ENCODE results near the gene MAP3K12. TPM values are rescaled to one million over a fixed set of nuclear protein-coding genes. Genes with fewer than 3 reads are reported as not detected.

The MAP3K12 gene
- total and polyA plus RNA-seq, 5 experiments from 2014 or later, result 2.4 to 23.8 (median 3.9) TPM

DNA sequence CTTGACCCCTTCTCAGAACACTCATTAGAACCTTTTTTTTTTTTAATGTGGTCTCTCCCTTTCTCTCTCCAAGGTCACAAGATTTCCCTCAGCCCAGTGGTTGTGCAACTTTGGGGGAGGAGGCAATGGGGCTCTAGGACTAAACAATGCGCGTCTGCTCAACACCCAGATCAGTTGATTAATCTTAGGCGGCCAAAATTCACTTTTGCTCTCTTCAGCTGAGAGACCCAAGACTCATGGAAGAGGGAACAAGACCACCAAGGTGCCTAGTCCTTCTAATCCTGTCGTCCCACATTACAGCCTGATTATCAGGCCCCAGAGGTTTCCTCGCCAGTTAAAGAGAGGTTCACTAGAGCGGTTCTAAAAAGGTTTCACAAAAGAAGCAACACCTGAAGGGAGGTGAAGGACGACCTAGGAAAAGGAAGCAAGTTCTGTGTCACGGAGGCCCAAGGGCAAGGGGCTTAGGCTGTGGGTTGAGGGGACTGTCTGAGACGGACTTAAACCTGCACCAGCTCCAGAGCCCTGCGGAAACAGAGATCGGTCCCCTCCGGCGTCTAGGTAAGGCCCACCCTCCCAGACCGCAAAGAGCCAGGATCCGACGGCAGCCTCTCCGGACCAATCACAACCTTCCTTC is 1.0 kb upstream of the MAP3K12 start:
- ATAC-seq, result no peak
- H3K4me3 Mint-ChIP-seq, result peak overlapping the region; percentile 89 to 96 (median 94)

DNA sequence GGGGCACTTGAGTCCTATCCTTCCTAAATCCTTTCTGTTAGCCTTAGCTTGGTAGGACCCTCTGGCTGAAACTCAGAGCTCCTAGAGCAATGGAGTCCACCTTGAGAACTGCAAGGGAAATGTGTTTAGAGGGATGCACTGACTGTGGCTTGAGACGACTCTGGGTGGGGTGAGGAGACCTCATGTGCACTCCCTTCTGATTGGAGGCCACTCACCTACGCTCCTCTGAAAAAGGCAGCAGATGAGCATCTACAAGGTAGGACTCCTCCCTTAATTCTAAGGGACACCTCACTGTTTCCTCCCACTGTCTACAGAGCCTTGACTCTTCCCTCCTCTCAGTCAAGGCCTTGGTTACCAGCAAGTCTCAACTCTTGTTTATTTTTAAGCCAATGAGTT is 1.0 kb downstream of the MAP3K12 start:
- no peaks in the 10 kb centered on the region for H3K27me3 Mint-ChIP-seq
- H3K27ac Mint-ChIP-seq, result peak overlapping the region; percentile 50 to 97 (median 82)
- POLR2A ChIA-PET, result interaction anchor here (0.6 to 1.4 kb wide), 5 partner anchors 10 to 382 kb away, joined by 3 to 6 read pairs (median 3); partner anchors contain the start of gene PFDN5
- H3K4me1 Mint-ChIP-seq, result peaks cover 31 to 66% (median 56%) of the 10 kb centered on the region in 4 donors
- peak overlapping the region; percentile 73 to 94 (median 91) for H3K4me3 Mint-ChIP-seq
- no peak for ATAC-seq
- DNase-seq, result no peak
- no peaks in the 10 kb centered on the region for H3K9me3 Mint-ChIP-seq
- no peaks in the 10 kb centered on the region for H3K36me3 Mint-ChIP-seq

More for the DNA sequence above, 1.0 kb upstream of the MAP3K12 start:
- H3K27me3 Mint-ChIP-seq, result no peaks in the 10 kb centered on the region
- peaks cover 0 to 12% (median 1%) of the 10 kb centered on the region in 3 donors for H3K36me3 Mint-ChIP-seq
- peak overlapping the region; percentile 90 to 99 (median 97) for H3K27ac Mint-ChIP-seq
- DNase-seq, result no peak
- H3K9me3 Mint-ChIP-seq, result no peaks in the 10 kb centered on the region
- peaks cover 22 to 59% (median 44%) of the 10 kb centered on the region in 4 donors for H3K4me1 Mint-ChIP-seq
- POLR2A ChIA-PET, result interaction anchor here (0.6 to 4.2 kb wide), 30 partner anchors 9 to 780 kb away, joined by 3 to 48 read pairs (median 7); partner anchors contain the start of genes AAAS, ATP5MC2, CBX5 and CSAD

DNA sequence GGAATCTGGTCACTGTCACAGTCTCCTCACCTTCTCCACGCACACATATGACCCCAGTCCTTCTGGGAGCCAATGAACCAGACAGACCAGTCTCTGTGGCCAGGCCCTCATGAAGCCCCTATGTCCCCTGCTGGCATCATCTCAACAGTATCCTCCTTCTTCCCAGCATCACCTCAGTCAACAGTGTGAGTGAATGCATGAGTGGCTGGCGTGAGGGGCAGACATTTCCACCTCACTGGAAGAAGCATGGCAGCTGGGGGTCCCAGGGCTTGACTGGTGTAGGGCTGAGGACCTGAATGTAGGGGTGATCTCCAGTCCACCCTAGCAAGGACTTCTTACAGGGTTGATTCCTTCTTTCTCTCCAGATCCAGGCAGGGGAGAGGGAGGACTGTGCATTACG is 1.8 kb downstream of the MAP3K12 start:
- peaks cover 33 to 68% (median 59%) of the 10 kb centered on the region in 4 donors for H3K4me1 Mint-ChIP-seq
- no peaks in the 10 kb centered on the region for H3K36me3 Mint-ChIP-seq
- ATAC-seq, result no peak
- no peaks in the 10 kb centered on the region for H3K27me3 Mint-ChIP-seq
- H3K27ac Mint-ChIP-seq, result peak overlapping the region in 7 of 10 donors; percentile 50 to 97 (median 72)
- H3K9me3 Mint-ChIP-seq, result no peaks in the 10 kb centered on the region
- no peak for DNase-seq
- peak overlapping the region in 8 of 10 donors; percentile 39 to 94 (median 82) for H3K4me3 Mint-ChIP-seq
- POLR2A ChIA-PET, result interaction anchor here (0.8 kb wide), 1 partner anchor 9 kb away, joined by 3 read pairs; no protein-coding TSS in a partner anchor

DNA sequence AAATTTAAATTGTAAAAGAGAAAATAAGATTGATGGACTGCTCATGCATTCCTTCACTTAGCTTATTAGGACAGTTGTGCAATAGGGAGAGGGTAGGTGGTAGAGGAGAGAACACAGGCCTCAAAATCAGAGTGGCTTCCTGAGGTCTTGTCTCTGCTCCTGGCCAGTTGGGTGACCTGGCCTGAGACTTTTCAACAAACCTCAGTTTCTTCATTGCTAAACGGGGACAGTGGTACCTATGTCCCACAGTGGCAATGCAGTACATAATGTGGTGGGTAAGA is 2.6 kb downstream of the MAP3K12 start:
- no peaks in the 10 kb centered on the region for H3K36me3 Mint-ChIP-seq

GRCh38 chr12:53495903-53496751 is 3.1 kb downstream of the MAP3K12 start:
- Mint-ChIP-seq H3K27ac (peak overlapping the region in 6 of 10 donors; percentile 10 to 56 (median 22)), H3K4me1 (peaks cover 33 to 65% (median 55%) of the 10 kb centered on the region in 4 donors), H3K4me3 (peak overlapping the region in 2 of 10 donors; percentile 6 to 70), H3K36me3 (no peaks in the 10 kb centered on the region), H3K9me3 (no peaks in the 10 kb centered on the region), H3K27me3 (no peaks in the 10 kb centered on the region)
- no peak for ATAC-seq
- POLR2A ChIA-PET, result interaction anchor here (0.6 kb wide), 1 partner anchor 70 kb away, joined by 3 read pairs; no protein-coding TSS in a partner anchor
- DNase-seq, result no peak

More for the DNA sequence above, 2.6 kb downstream of the MAP3K12 start:
- no peak overlapping the region for H3K4me3 Mint-ChIP-seq
- H3K27me3 Mint-ChIP-seq, result no peaks in the 10 kb centered on the region
- H3K9me3 Mint-ChIP-seq, result no peaks in the 10 kb centered on the region
- no peak for ATAC-seq
- POLR2A ChIA-PET, result interaction anchor here (0.6 kb wide), 1 partner anchor 70 kb away, joined by 3 read pairs; no protein-coding TSS in a partner anchor
- H3K27ac Mint-ChIP-seq, result peak overlapping the region in 1 of 10 donors; percentile 29
- DNase-seq, result no peak
- peaks cover 33 to 67% (median 58%) of the 10 kb centered on the region in 4 donors for H3K4me1 Mint-ChIP-seq

- H3K36me3 Mint-ChIP-seq, result no peaks in the 10 kb centered on the region
- ATAC-seq (no peak), DNase-seq (no peak)
- peak overlapping the region; percentile 86 to 99 (median 95) for H3K27ac Mint-ChIP-seq
- POLR2A ChIA-PET, result interaction anchor here (0.6 to 1.7 kb wide), 11 partner anchors 8 to 786 kb away, joined by 3 to 8 read pairs (median 4); partner anchors contain the start of genes CBX5, HNRNPA1, MYG1 and NPFF
- H3K9me3 Mint-ChIP-seq, result no peaks in the 10 kb centered on the region
- H3K4me1 Mint-ChIP-seq, result peaks cover 24 to 59% (median 42%) of the 10 kb centered on the region in 4 donors
- H3K4me3 Mint-ChIP-seq, result peak overlapping the region; percentile 89 to 98 (median 92)
- H3K27me3 Mint-ChIP-seq, result no peaks in the 10 kb centered on the region
Observed at GRCh38 chr12:53493610-53494391, 5.5 kb downstream of the MAP3K12 start.

DNA sequence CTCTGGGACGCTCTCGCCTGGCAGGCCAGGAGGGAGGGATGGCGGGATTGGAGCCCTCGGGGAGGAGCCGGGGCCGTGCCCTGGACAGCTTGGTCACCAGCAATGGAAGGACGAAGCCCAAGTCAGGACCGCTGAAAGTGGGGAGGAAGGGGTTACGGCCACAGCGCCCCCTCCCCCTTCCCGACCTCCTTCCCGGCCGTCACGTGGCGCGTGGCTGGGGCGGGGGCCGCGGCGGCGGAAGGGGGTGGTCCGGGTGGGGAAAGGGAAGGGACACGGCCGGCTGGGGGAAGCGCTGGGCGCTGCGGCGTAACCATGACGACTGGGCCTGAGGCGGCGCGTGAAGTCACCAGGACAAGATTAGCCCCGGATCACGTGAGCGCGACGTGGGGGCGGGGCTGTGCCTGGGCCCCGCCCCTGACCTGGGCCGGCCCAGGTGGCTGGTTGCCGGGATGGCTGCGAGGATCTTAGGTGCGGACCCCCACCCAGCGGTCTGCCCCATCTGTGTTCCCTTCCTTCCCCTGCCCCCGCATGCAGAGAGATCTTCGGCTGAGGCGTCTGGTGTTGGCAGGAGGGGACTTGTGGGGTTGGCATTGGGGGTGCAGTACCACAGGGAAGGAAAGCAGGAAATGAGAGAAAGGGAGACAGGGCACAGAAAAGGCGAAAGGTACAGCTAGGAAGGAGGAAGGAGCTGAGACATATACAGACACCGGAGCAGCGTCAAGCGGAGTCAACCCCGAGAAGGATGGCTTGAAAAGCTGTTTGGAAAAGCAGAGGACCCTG is 6.2 kb downstream of the MAP3K12 start:
- H3K36me3 Mint-ChIP-seq, result no peaks in the 10 kb centered on the region
- ATAC-seq (peak; percentile 86 to 92), DNase-seq (peak; percentile 73 to 93 (median 82))
- H3K4me3 Mint-ChIP-seq, result peak overlapping the region; percentile 89 to 98 (median 92)
- no peaks in the 10 kb centered on the region for H3K9me3 Mint-ChIP-seq
- peak overlapping the region; percentile 86 to 99 (median 95) for H3K27ac Mint-ChIP-seq
- H3K4me1 Mint-ChIP-seq, result peaks cover 20 to 54% (median 37%) of the 10 kb centered on the region in 4 donors
- no peaks in the 10 kb centered on the region for H3K27me3 Mint-ChIP-seq
- POLR2A ChIA-PET, result interaction anchor here (0.6 to 5.6 kb wide), 11 partner anchors 8 to 787 kb away, joined by 3 to 48 read pairs (median 4); partner anchors contain the start of genes CBX5, HNRNPA1, MAP3K12 and MYG1

DNA sequence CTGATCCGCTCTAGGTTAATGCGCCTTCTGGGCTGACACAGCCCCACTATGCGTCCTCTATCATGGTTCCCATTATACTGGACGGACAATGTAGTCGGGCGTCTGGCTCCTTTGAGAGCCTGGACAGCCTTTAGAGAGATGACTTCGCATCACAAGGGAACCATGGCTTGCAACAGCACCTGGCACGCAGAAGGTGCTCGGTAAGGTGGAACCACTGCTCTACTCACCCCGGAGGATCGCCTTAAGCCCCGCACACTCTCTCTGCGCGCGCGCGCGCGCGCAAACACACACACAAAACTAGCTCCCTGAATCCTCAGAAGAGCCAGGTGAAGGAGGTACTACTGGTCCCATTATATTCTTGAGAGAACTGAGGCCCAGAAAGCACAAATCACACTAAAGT is 7.1 kb downstream of the MAP3K12 start:
- H3K27ac Mint-ChIP-seq, result peak overlapping the region; percentile 86 to 99 (median 94)
- peaks cover 19 to 51% (median 32%) of the 10 kb centered on the region in 4 donors for H3K4me1 Mint-ChIP-seq
- H3K27me3 Mint-ChIP-seq, result no peaks in the 10 kb centered on the region
- ATAC-seq (peak; percentile 13 to 18), DNase-seq (peak in 4 of 10 donors; percentile 28 to 46 (median 38))
- peak overlapping the region; percentile 82 to 98 (median 91) for H3K4me3 Mint-ChIP-seq
- no peaks in the 10 kb centered on the region for H3K36me3 Mint-ChIP-seq
- POLR2A ChIA-PET, result interaction anchor here (0.6 to 5.6 kb wide), 6 partner anchors 8 to 461 kb away, joined by 3 to 48 read pairs (median 4); partner anchors contain the start of genes MAP3K12, MYG1, NPFF and TARBP2
- H3K9me3 Mint-ChIP-seq, result no peaks in the 10 kb centered on the region

GRCh38 chr12:53489242-53489864 is 9.9 kb downstream of the MAP3K12 start:
- ATAC-seq (no peak), DNase-seq (no peak)
- peaks cover 0 to 14% (median 0%) of the 10 kb centered on the region in 3 donors for H3K36me3 Mint-ChIP-seq
- H3K4me3 Mint-ChIP-seq, result no peak overlapping the region
- H3K27me3 Mint-ChIP-seq, result no peaks in the 10 kb centered on the region
- H3K4me1 Mint-ChIP-seq, result peaks cover 16 to 40% (median 26%) of the 10 kb centered on the region in 4 donors
- POLR2A ChIA-PET, result interaction anchor here (1.2 to 5.6 kb wide), 2 partner anchors 11 kb away, joined by 3 to 48 read pairs; partner anchors contain the start of genes MAP3K12 and TARBP2
- H3K9me3 Mint-ChIP-seq, result no peaks in the 10 kb centered on the region
- H3K27ac Mint-ChIP-seq, result peak overlapping the region in 7 of 10 donors; percentile 25 to 78 (median 59)

GRCh38 chr12:53486736-53487487 is 12.3 kb downstream of the MAP3K12 start:
- Mint-ChIP-seq H3K27ac (peak overlapping the region in 7 of 10 donors; percentile 19 to 89 (median 82)), H3K27me3 (no peaks in the 10 kb centered on the region), H3K9me3 (no peaks in the 10 kb centered on the region), H3K4me1 (peaks cover 0 to 23% (median 7%) of the 10 kb centered on the region in 4 donors), H3K4me3 (peak overlapping the region in 1 of 10 donors; percentile 20), H3K36me3 (peaks cover 0 to 31% (median 3%) of the 10 kb centered on the region in 3 donors)
- no peak for DNase-seq
- no peak for ATAC-seq
- POLR2A ChIA-PET, result interaction anchor here (1.0 kb wide), 1 partner anchor 14 kb away, joined by 5 read pairs; the partner anchor contains the start of gene TARBP2
